HepG2 (cell line): ENCODE data around the gene SP7. TPM values are rescaled to one million over a fixed set of nuclear protein-coding genes. Genes with fewer than 3 reads are reported as not detected.

ENCODE experiments used
- ATAC-seq: fragments of 200-7000 bp; cut with Tn5 transposase; 3 replicates; pipeline ENCODE4 v1.9.1; 2020; ENCODE audit warnings: mild to moderate bottlenecking, moderate library complexity
- BruUV-seq: library from RNA; stranded (reverse); fragments of 400-500 nt; replicated peaks from 2 replicates; lab custom pipeline; 2021; lab: Mats Ljungman, UMichigan
- CTCF ChIA-PET: fragments of 300-600 bp; formaldehyde crosslinking; extraction: SDS; loops from one replicate; lab custom pipeline; 2021; ENCODE audit warnings: low total read pairs, inconsistent platforms, low intra/inter-chr PET ratio; lab: Yijun Ruan, JAX
- POLR2A ChIA-PET: fragments of 350-600 bp; sonication (Branson Sonifier 250); formaldehyde crosslinking; loops from one replicate; lab custom pipeline; 2020; ENCODE audit warnings: antibody characterized with exemption, inconsistent platforms; lab: Yijun Ruan, JAX
- DNase-seq: peaks from one replicate; pipeline ENCODE4 v3.0.0-alpha.2; 2015; ENCODE audit warnings: low spot score
- FAIRE-seq: peaks from 3 replicates; lab custom pipeline; 2011; peaks lifted over from hg19 to GRCh38; lab: Jason Lieb, UNC
- H2AFZ ChIP-seq: one replicate; pipeline ENCODE4 v1.6.1; 2011; ENCODE audit warnings: low read length, inconsistent platforms
- H3K27ac ChIP-seq: fragments of 300-600 bp; 3 replicates; pipeline ENCODE4 v1.8.0; 2011; ENCODE audit warnings: mixed run types, mild to moderate bottlenecking, mixed read lengths, low read length, inconsistent platforms; ENCODE audit not compliant: insufficient read depth; ENCODE audit errors: extremely low read length
- H3K27me3 ChIP-seq, 2 experiments: fragments of 200-600 bp in 1 of 2; 2 replicates in 1 of 2; 3 replicates in 1 of 2; pipeline versions ENCODE4 v1.6.0 to v1.8.0; 2011; ENCODE audit warnings: low read length in 2 of 2, mild to moderate bottlenecking in 2 of 2, moderate library complexity in 2 of 2, inconsistent platforms in 1 of 2; ENCODE audit not compliant: insufficient read depth in 2 of 2, control insufficient read depth in 1 of 2
- H3K36me3 ChIP-seq, 2 experiments: fragments of 200-600 bp in 1 of 2; replicated peaks in 1 of 2; 2 replicates in 1 of 2; 3 replicates in 1 of 2; pipeline versions ENCODE4 v1.5.1 to v1.8.0; 2011; ENCODE audit warnings: low read length in 2 of 2, inconsistent platforms in 1 of 2; ENCODE audit not compliant: insufficient read depth in 2 of 2, control insufficient read depth in 1 of 2
- H3K4me1 ChIP-seq: 2 replicates; pipeline ENCODE4 v1.5.1; 2012; ENCODE audit warnings: low read length, inconsistent platforms; ENCODE audit not compliant: insufficient read depth
- H3K4me2 ChIP-seq: 2 replicates; pipeline ENCODE4 v1.6.0; 2011; ENCODE audit warnings: low read depth, low read length, inconsistent platforms
- H3K4me3 ChIP-seq, 3 experiments: fragments of 200-600 bp in 1 of 3; sonication (generic), shearing (Covaris generic) in 1 of 3; replicated peaks in 1 of 3; 2 replicates each; pipeline ENCODE4 v1.5.1; 2011 to 2016; ENCODE audit warnings: low read length in 3 of 3, inconsistent platforms in 2 of 3, low read depth in 2 of 3, mild to moderate bottlenecking in 2 of 3, control low read depth in 1 of 3, mixed read lengths in 1 of 3; ENCODE audit not compliant: insufficient read depth in 1 of 3
- H3K79me2 ChIP-seq: one replicate; pipeline ENCODE4 v1.6.1; 2011; ENCODE audit warnings: low read length, inconsistent platforms; ENCODE audit not compliant: insufficient read depth
- H3K9ac ChIP-seq: 2 replicates; pipeline ENCODE4 v1.6.0; 2011; ENCODE audit warnings: mild to moderate bottlenecking, low read depth, low read length, inconsistent platforms; ENCODE audit not compliant: insufficient read depth
- H3K9me3 ChIP-seq: 2 replicates; pipeline ENCODE4 v1.5.1; 2012; ENCODE audit warnings: mild to moderate bottlenecking, low read length
- H4K20me1 ChIP-seq: 2 replicates; pipeline ENCODE4 v1.6.0; 2011; ENCODE audit warnings: inconsistent platforms, mild to moderate bottlenecking, low read length, moderate library complexity; ENCODE audit not compliant: insufficient read depth
- HIVEP1 ChIP-seq: sonication (generic); formaldehyde crosslinking; IDR thresholded peaks from 2 replicates; pipeline ENCODE4 v1.4.0; 2020; ENCODE audit warnings: mild to moderate bottlenecking, missing genetic modification reagents
- HMG20B ChIP-seq: conservative IDR thresholded peaks from 2 replicates; pipeline ENCODE4 v1.6.1; 2016; ENCODE audit warnings: missing genetic modification reagents, missing compliant biosample characterization
- HNRNPLL ChIP-seq: fragments of 200-400 bp; formaldehyde crosslinking; IDR thresholded peaks from 2 replicates; pipeline ENCODE4 v1.6.1; 2017; ENCODE audit warnings: mild to moderate bottlenecking, low read depth, low read length; ENCODE audit not compliant: poor library complexity, severe bottlenecking
- IRX3 ChIP-seq: sonication (generic); formaldehyde crosslinking; IDR thresholded peaks from 2 replicates; pipeline ENCODE4 v1.8.1; 2023; ENCODE audit warnings: mild to moderate bottlenecking, low read depth, missing genetic modification reagents, borderline replicate concordance
- JUND ChIP-seq: sonication (generic); formaldehyde crosslinking; IDR thresholded peaks from 2 replicates; pipeline ENCODE4 v1.8.0; 2022; ENCODE audit warnings: mild to moderate bottlenecking, missing genetic modification reagents
- KDM2A ChIP-seq: sonication (generic); formaldehyde crosslinking; IDR thresholded peaks from 2 replicates; pipeline ENCODE4 v1.4.0; 2020; ENCODE audit warnings: low read depth, missing genetic modification reagents, borderline replicate concordance
- MAFF ChIP-seq: IDR thresholded peaks from 2 replicates; pipeline ENCODE4 v1.6.1; 2011; ENCODE audit warnings: low read depth, low read length, improper control_type of control experiment
- PAF1 ChIP-seq: IDR thresholded peaks from 2 replicates; pipeline ENCODE4 v1.6.1; 2016; ENCODE audit warnings: missing genetic modification reagents, missing compliant biosample characterization
- SKI ChIP-seq: fragments of 450-650 bp; IDR thresholded peaks from one replicate; pipeline ENCODE4 v1.6.1; 2018; ENCODE audit warnings: mild to moderate bottlenecking; ENCODE audit not compliant: partially characterized antibody
- ZNF451 ChIP-seq: sonication (generic); formaldehyde crosslinking; IDR thresholded peaks from 2 replicates; pipeline ENCODE4 v1.5.0; 2020; ENCODE audit warnings: mild to moderate bottlenecking, missing genetic modification reagents
- ZSCAN30 ChIP-seq: sonication (generic); formaldehyde crosslinking; IDR thresholded peaks from 2 replicates; pipeline ENCODE4 v1.5.0; 2020; ENCODE audit warnings: mild to moderate bottlenecking, missing genetic modification reagents
- ZSCAN31 ChIP-seq: sonication (generic); formaldehyde crosslinking; IDR thresholded peaks from 2 replicates; pipeline ENCODE4 v1.5.0; 2020; ENCODE audit warnings: low read depth, mild to moderate bottlenecking, missing genetic modification reagents
- WGBS: methylation state at CpG from one replicate; pipeline ENCODE4 v1.1.6; 2017; ENCODE audit warnings: low lambda C conversion rate; 5-methylcytosine and 5-hydroxymethylcytosine counted together
- in situ Hi-C: cut with HindIII; loops from 2 replicates; pipeline ENCODE4 v1.10.0; 2017; ENCODE audit warnings: low pct_unique_long_range_greater_than_20kb; ENCODE audit not compliant: extremely low pct_ligation_motif_present
- intact Hi-C: fragments of 100-400 bp; cut with micrococcal nuclease; formaldehyde crosslinking; loops from one replicate; pipeline ENCODE4 v1.10.0; 2022; ENCODE audit not compliant: unreplicated experiment
- polyA plus RNA-seq, 8 experiments: library from polyadenylated mRNA; depleted of rRNA in 3 of 8; stranded (reverse) in 7 of 8; unstranded in 1 of 8; fragments of >200 nt; fragmentation: Illumina TruSeq in 4 of 8; extraction: Trizol in 4 of 8; gene quantifications; 2 replicates each; pipeline versions ENCODE4 v1.2.1 to v1.2.3, GENCODE V29; 2011 to 2016; ENCODE audit warnings: low read depth in 4 of 8, missing spikeins in 1 of 8, mixed read lengths in 1 of 8; ENCODE audit not compliant: insufficient read depth in 1 of 8
- total RNA-seq, 5 experiments: library from RNA; depleted of rRNA; stranded (reverse); fragments of >200 nt; fragmentation: Illumina TruSeq; extraction: Trizol; gene quantifications; 2 replicates each; pipeline ENCODE4 v1.2.3, GENCODE V29; 2016; ENCODE audit warnings: low read depth in 1 of 5
- TF ChIP-seq, protein P1 (sequence below): sonication (generic); formaldehyde crosslinking; IDR thresholded peaks from 2 replicates; pipeline ENCODE4 v1.4.0; 2020; ENCODE audit warnings: mild to moderate bottlenecking, missing genetic modification reagents, borderline replicate concordance
- TF ChIP-seq, protein P2 (sequence below): sonication (generic); formaldehyde crosslinking; IDR thresholded peaks from 2 replicates; pipeline ENCODE4 v1.5.1; 2020; ENCODE audit warnings: mild to moderate bottlenecking, missing genetic modification reagents, borderline replicate concordance

Gene SP7
- total and polyA plus RNA-seq, 2 of the 13 experiments (the other 11 are each of a cell fraction or from before 2014, with no cell fraction given), result not detected

DNA sequence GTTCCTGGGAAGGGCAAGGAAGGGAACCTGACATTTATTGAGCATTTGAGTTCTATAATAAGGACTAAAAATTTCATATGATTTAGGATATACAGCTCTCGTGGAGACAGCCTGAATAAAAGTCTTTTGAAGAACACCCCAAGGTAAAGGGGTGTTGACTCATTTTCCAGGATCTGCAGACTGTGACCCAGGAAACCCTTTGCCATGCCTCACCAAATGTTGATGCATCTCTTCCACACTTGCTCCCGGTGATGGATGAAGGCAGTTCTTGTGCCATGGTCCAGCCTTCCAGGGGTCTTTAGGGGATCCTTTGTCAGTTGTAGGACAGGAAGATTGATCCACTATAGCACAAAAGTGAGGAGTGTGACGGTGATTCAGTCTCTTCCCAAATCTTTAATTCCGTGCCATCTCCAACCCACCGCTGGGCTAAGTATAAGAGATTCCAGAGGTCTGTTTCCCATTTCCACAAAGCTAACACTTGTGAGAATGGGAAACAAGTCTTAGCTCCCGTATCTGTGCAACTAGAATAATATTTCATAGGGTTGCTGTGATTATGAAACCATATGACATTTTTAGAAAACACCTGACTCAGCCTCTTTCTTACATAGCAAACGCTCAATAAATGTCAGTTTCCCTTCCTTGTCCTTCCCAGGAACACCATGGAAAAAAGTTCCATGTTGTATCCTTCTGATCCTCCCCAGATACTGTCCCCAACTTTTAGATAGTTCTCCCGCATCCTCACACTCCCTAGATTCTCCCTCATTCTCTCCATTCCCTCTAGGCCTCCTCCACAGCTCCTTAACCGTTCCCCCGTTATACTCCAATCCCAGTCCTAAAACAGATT is 15.6 kb downstream of the SP7 start:
- Histone ChIP-seq H3K79me2 (peaks cover 5% of the 10 kb centered on the region), H2AFZ (no peak overlapping the region), H3K4me2 (peak overlapping the region; percentile 83), H3K9me3 (no peaks in the 10 kb centered on the region), H3K4me3 (peak overlapping the region; percentile 64 to 82 (median 67)), H3K9ac (peak overlapping the region; percentile 91), H3K4me1 (peaks cover 39% of the 10 kb centered on the region), H3K27me3 (no peaks in the 10 kb centered on the region), H3K36me3 (peaks cover 2 to 16% of the 10 kb centered on the region in 2 experiments; a peak in 4 of 5 replicates), H3K27ac (peak overlapping the region; percentile 92), H4K20me1 (no peaks in the 10 kb centered on the region)
- 52% methylated on average over 10 of the region's 10 CpGs for WGBS
- ChIA-PET POLR2A (interaction anchor here (0.7 to 4.4 kb wide), 38 partner anchors 9 to 314 kb away, joined by 3 to 58 read pairs (median 5); partner anchors contain the start of genes CSAD, EIF4B, ESPL1 and MYG1), CTCF (interaction anchor here (1.4 kb wide), 1 partner anchor 32 kb away, joined by 4 read pairs; no protein-coding TSS in a partner anchor)
- FAIRE-seq, result no peak
- intact Hi-C loops, result loop anchor here (2.0 kb wide), 1 partner anchor 180 kb away; the partner anchor contains the start of gene TARBP2
- ATAC-seq, result no peak
- in situ Hi-C loops, result no loop called here
- DNase-seq, result no peak
- TSS peak; percentile 84 for BruUV-seq
- TF ChIP-seq HMG20B (CRISPR knock-in tag), result no peak
- TF ChIP-seq ZSCAN30 (CRISPR knock-in tag), result 0 out of 2 replicates have a peak, but pooled peaks have one; percentile 40
- no peak for TF ChIP-seq JUND
- no peak for TF ChIP-seq ZNF451 (CRISPR knock-in tag)
- peak; percentile 67 for TF ChIP-seq MAFF
- no peak for TF ChIP-seq KDM2A
- no peak for TF ChIP-seq SKI
- no peak for TF ChIP-seq HNRNPLL
- TF ChIP-seq, protein P1, sequence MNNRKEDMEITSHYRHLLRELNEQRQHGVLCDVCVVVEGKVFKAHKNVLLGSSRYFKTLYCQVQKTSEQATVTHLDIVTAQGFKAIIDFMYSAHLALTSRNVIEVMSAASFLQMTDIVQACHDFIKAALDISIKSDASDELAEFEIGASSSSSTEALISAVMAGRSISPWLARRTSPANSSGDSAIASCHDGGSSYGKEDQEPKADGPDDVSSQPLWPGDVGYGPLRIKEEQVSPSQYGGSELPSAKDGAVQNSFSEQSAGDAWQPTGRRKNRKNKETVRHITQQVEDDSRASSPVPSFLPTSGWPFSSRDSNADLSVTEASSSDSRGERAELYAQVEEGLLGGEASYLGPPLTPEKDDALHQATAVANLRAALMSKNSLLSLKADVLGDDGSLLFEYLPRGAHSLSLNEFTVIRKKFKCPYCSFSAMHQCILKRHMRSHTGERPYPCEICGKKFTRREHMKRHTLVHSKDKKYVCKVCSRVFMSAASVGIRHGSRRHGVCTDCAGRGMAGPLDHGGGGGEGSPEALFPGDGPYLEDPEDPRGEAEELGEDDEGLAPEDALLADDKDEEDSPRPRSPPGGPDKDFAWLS (CRISPR knock-in tag), result no peak
- TF ChIP-seq ZSCAN31 (CRISPR knock-in tag), result no peak
- no peak for TF ChIP-seq PAF1
- TF ChIP-seq, protein P2, sequence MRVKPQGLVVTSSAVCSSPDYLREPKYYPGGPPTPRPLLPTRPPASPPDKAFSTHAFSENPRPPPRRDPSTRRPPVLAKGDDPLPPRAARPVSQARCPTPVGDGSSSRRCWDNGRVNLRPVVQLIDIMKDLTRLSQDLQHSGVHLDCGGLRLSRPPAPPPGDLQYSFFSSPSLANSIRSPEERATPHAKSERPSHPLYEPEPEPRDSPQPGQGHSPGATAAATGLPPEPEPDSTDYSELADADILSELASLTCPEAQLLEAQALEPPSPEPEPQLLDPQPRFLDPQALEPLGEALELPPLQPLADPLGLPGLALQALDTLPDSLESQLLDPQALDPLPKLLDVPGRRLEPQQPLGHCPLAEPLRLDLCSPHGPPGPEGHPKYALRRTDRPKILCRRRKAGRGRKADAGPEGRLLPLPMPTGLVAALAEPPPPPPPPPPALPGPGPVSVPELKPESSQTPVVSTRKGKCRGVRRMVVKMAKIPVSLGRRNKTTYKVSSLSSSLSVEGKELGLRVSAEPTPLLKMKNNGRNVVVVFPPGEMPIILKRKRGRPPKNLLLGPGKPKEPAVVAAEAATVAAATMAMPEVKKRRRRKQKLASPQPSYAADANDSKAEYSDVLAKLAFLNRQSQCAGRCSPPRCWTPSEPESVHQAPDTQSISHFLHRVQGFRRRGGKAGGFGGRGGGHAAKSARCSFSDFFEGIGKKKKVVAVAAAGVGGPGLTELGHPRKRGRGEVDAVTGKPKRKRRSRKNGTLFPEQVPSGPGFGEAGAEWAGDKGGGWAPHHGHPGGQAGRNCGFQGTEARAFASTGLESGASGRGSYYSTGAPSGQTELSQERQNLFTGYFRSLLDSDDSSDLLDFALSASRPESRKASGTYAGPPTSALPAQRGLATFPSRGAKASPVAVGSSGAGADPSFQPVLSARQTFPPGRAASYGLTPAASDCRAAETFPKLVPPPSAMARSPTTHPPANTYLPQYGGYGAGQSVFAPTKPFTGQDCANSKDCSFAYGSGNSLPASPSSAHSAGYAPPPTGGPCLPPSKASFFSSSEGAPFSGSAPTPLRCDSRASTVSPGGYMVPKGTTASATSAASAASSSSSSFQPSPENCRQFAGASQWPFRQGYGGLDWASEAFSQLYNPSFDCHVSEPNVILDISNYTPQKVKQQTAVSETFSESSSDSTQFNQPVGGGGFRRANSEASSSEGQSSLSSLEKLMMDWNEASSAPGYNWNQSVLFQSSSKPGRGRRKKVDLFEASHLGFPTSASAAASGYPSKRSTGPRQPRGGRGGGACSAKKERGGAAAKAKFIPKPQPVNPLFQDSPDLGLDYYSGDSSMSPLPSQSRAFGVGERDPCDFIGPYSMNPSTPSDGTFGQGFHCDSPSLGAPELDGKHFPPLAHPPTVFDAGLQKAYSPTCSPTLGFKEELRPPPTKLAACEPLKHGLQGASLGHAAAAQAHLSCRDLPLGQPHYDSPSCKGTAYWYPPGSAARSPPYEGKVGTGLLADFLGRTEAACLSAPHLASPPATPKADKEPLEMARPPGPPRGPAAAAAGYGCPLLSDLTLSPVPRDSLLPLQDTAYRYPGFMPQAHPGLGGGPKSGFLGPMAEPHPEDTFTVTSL, result no peak
- TF ChIP-seq HIVEP1, result no peak
- TF ChIP-seq IRX3 (CRISPR knock-in tag), result no peak
